Activated T-helper 9 cell treated with anti-CD3 and anti-CD28 coated beads, Interleukin-2, amount 50 U/mL, for 16 hours (primary cell): Measurements from ENCODE around the gene VSTM2B.

Experiments used
- DNase-seq: peaks from one replicate; pipeline ENCODE4 v3.0.0-alpha.2; 2020; ENCODE audit warnings: low read depth

Gene VSTM2B

DNA sequence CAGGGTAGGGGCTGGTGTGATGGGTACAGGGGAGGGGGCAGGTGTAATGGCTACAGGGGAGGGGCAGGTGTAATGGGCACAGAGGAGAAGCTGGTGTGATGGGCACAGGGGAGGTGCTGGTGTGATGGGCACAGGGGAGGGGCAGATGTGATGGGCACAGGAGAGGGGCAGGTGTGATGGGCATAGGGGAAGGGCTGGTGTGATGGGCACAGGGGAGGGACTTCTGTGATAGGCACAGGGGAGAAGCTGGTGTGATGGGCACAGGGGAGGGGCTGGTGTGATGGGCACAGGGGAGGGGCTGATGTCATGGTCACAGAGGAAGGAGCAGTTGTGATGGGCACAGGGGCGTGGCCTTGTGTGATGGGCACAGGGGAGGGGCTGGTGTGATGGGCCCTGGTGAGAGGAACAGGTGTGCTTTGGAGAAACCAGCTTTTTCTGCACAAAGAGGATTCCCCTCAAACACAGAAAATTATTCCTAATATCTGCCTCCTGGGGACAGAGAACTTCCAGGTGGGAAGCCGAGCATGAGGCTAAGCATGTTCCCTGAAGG lies 41.6 kb downstream of the VSTM2B start:
- no peak for DNase-seq

DNA sequence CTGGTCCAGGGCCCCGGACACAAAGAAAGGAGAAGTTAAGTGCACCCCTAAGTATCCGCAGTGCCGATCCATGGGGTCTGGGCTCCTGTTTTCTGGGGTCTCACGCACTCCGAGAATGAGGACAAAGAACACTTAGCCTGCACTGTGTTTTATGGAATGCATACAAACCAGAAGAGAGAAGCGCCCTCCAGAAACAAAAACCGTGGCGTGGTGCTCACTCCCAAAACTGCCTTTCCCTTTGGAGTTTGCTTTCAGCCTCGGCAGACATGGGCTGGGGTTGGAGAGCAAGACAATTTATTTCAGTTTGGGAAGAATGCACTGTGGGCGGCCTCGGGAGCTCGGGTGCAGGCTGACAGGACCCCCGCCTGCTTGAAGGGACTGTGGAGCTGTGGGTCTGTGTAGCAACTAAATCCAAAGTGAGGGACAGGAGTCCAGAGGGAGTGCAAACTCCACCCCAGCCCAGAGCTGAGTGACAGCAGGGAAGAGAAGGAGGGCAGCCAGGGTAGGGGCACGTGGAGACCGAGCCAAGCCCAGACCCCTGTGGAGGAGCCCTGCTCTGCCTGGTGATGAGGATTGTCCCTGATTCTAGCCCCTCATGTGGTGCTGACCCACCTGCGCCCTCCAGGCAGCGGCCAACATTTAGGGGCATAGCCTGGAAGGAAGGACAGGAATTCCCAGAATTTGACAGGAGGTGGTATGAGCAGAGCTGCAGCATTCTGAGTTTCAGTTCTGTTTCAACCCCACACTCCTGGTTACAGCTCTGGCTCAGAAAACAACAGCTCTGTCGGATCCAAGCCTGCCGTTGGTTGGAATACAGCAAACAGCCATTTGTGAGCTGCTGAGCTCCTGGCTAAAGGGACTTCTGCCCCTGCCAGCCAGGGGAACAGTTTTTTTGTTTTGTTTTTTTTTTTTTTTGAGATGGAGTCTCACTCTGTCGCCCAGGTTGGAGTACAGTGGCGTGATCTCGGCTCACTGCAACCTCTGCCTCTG lies 42.5 kb downstream of the VSTM2B start:
- no peak for DNase-seq

DNA sequence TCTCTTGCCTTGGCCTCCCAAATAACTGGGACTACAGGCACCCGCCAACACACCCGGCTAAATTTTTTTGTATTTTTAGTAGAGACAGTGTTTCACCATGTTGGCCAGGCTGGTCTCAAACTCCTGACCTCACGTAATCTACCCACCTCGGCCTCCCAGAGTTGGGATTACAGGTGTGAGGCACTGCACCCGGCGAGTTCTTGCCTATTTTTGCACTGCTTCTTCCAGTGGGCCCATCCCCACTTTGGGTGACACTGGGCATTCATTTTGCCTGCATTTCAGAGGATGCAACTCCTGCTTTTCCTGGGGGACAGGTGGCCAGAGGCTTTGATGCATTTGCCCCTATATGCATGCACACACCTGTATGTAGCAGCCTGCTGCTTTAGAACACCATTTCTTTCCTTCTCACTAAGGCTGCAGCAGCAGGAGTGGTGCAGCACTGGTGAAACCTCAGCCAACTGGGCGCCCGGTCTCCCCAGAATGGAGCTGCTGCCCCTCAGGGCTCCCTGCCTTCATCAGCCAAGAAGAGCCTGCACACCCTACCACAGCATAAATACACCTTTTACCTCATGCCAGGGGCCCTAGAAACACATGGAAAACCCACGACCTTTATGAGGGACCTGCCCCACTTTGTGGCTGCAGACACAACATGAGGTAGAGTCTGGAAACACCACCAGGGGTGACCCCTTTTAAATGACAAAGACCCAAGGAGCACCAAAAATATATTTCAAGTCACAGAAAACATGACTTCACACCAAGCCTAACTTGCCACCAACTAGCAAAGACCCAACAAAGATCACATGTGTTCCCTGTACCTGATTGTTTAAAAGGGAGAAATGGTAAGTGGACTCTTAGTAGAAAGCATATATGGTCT lies 43.5 kb downstream of the VSTM2B start:
- DNase-seq, result no peak

DNA sequence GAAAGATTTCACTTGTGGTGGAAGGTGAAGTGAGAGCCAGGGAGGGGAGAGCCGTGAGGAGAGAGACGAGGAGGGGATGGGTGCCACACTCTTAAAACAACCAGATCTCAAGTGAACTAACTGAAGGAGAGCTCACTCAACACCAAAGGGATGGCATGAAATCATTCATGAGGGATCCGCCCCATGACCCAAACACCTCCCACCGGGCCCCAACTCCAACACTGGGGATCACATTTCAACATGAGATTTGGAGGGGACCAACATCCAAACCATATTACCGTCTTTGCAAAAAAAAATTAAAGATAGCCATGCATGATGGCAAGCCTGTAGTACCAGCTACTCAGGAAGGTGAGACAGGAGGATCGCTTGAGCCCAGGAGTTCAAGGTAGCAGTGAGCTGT lies 45.4 kb downstream of the VSTM2B start:
- no peak for DNase-seq

DNA sequence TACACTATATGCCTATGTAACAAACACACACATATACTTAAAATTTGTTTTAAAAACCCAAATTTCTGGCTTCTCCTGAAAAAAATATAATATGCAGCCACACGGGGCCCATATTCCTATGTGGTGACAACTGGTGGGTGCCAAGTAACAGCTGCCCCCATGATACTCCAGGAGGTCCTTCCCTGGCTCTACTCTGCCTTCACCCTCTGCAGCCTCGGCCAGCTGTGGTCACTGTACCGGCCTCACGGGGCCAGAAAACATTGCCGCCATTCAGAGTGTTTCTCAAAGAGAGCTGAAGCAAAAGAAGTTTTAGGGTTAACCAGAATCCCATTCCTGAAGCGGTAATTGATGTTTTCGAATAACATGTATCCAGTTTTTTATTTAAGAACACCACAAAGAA lies 47.7 kb downstream of the VSTM2B start:
- DNase-seq, result no peak

DNA sequence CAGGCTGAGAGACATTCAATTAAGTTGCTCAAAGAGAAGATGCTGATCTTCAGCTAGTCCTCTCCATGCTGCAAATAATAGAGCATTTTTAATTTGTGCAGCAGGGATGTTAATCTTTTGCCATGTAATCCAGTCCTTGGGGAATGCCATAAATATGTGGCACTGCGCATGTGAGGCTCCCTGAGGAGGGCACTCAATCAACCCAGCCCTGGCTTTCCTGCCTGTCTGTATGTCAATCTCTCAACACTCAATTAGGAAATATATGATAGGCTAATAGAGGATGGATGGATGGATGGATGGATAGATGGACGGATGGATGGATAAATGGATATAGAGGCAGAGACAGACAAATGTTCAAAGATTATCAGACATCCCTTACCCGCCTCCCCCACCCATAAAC lies 48.7 kb downstream of the VSTM2B start:
- no peak for DNase-seq

DNA sequence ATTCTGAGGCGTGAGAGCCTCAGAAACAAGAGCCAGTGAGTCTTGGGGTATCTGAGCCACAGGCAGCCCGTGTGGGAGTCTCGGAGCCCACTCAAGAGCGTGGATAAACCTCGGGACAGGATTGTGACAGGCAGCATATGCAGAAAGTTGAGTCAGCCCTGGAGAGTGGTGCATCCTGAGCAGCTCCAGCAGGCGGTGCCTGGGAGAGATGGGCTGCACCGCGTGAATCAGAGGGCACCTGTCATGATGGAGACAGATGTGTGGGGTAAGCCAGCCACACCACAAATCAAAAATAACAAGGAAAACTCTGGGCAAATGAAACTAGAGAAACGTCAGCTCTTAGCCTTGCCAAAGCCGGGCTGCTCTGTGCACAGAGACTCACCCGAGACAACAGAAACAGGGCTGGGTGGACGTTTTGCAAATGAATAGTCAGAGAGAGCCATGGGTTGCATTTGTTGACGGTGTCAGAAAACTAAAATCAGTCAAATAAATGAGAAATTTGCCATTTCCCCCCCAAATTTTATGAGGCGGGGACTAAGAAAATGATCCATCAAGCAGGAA lies 50.3 kb downstream of the VSTM2B start:
- DNase-seq, result no peak

DNA sequence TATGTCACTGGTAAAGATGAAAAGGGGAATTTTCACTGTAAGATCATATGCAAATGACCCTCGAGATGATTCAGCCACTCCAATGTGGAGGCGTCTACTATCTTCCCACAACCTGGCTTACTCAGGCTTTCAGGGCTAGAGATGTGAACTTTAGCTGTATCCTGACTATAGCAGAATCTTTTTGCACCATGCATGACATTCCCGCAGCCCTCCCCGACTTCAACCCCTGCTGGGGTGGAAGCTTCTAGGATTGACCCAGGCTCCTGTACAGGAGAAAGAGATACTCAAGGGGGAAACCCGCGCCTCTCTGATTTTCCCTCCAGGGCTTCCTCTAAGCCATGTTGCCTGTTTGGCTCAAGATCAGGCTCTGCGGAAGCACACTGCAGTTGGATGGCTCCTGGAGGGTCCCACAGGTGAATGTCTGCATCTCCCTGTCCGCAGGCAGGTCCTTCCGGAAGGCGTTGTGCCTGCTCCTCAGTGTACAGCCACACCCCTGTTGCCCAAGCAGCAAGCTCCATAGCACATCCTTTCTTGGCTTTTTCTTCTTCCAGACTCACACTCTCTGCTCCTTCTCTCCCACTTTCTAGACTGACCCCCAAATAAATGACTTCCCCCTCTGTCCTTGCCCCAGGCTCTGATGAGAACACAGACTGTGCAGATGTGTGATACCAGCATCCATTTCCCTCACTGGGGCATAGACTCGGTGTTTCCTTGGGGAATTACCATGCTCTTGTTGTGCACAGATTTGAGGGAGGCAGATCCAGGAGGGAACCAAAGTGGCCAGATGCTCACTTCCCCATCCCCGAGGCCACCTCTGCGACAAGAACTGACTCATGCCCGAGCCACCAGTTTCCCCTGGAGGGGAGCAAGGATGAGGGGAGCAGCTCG lies 51.2 kb downstream of the VSTM2B start:
- peak; percentile 12 for DNase-seq

DNA sequence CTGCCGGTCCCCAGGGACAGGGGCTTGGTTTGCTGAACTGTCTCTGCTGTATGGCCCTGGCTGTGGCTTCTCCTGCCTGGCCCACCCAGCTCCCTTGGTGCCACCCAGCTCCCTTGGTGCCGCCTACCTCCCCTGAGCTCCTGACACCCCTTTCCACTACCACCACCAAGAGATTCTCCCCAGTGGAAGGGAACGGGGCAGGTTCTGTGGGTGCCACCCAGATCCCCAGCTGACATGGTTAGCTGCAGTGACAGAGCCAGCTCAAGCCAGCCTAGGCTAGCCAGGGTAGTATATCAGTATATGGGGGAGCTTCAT lies 51.8 kb downstream of the VSTM2B start:
- DNase-seq, result no peak

DNA sequence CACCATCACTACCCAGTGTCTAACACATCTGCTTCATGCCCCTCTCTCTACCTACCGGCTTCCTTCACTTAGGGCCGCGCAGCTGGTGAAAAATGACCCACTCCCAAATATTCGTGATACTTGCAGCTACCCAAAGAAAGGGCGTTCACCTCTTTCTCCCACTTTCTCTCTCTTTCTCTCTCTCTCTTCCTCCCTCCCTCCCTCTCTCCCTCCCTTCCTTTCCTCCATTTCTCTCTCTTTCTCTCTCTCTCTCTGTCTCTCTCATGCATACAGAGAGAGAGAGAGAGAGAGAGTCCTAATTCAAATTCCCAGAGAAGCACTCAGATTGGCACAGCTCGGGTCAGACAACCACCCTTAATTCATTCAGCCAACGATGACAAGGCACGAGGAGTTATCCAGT lies 52.6 kb downstream of the VSTM2B start:
- DNase-seq, result no peak

DNA sequence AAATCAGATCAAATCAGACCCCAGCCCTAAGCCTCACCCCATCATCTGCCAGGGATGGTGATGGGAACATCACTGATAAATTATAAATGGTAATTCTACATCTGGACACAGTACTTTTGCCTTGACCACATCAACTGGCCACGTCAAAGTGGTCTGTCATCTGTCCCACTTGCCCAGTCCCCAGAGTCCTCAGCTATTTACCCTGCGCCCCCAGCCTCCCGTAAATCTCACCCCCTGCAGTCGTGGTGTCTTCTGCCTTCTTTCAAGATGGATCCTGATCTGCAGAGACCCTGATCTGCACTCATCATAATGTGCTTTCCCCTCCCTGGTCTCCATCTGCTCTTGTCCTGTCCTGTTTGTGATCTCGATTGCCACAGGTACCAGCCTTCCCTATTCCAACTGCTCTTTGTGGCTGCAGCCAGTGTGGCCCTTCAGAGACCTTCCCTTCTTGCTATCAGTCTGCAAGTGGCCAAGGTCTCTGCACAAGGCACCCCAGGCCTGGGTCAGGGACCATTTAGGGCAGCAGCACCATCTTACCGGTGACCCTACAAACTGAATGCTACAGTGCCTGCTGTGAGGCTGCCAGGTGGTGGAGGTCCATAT lies 53.6 kb downstream of the VSTM2B start:
- DNase-seq, result no peak

DNA sequence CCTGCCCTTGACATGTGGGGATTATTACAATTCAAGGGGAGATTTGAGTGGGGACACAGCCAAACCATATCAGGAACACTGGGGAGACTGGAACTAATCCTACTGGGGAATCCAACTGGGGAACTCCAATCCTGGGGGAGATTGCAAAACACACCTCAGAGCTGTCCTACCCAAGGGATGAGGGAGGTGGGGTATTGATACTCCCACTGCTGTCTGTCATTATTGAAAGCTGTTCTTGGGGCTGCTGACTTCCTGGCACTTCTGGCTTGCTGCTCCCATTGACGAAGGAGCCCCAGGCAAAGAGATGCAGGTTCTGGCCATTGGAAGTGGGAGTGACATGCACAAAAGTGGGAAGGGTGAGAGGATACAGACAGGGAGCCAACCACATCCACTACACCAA lies 55.6 kb downstream of the VSTM2B start:
- no peak for DNase-seq

DNA sequence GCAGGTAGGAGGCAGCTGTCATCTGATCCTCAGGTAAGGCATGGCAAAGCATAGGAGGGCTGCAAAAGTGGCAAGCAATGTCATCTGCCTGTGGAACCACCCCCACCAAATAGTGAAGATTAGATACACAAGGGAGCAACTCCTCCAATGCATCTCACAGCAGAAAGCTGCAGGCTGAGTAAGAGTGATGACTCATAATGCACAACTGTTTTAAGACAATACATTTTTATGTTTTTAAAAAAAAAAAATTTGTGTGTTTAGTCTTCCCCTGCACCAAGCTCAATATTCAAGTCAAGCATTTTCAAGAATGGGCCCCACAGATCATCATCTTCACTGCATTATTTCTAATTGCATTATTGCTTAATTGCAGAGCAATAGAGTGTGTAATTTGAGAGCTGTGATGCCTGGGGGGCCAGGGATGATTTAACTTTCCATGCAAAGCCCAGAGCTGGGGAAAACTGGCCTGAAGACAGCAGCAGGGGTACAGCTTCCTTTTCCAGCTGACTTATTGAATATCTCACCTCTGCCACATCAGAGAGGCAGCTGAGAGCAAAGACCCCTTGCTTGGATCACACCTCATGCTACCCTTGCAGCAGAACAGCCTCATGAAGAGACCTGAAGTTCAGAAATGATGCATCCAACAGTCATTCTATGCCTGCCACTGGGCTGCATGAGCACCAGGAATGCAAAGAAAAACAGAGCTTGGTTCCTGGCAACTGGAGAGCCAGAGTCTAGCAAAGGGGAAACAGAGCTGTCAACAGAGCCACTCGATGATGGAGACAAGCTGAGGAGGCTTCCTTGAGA lies 57.6 kb downstream of the VSTM2B start:
- no peak for DNase-seq

DNA sequence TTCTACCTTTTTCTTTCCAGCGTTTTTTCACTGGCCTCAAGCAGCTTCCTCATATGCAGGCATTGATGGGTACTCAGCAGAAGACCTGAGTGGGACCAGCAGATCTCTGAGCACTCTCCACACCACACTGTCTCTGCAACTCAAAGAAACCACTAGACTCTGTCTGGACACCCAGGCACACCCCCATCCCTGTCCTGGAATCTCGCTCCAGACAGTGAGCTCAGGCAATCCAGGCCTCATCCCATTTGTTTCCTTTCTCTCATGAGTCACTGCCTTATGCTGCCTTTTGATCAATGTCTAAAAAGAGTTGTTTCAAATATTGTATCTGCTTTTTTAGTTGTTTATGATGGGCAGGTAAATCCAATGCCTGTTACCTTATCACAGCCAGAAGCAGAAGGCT lies 60.6 kb downstream of the VSTM2B start:
- no peak for DNase-seq

DNA sequence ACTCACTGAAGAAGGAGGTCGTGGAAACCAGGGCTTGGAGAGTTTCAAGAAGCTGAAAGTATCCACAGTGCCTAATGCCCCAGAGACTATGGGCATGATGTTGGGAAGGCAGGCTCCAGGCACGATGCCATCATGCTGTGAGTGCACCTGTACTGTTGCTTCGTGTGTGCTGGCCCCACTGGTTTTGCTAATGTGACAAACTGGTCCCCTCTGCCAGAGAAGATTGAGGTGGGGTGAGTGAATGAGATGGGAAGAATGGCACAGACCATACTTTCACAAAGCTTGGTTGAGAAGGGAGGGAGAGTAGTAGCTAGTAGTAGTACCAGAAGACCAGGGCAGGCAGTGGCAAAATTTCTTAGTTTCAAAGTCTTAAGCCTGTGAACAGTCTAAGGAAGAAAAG lies 61.3 kb downstream of the VSTM2B start:
- no peak for DNase-seq

DNA sequence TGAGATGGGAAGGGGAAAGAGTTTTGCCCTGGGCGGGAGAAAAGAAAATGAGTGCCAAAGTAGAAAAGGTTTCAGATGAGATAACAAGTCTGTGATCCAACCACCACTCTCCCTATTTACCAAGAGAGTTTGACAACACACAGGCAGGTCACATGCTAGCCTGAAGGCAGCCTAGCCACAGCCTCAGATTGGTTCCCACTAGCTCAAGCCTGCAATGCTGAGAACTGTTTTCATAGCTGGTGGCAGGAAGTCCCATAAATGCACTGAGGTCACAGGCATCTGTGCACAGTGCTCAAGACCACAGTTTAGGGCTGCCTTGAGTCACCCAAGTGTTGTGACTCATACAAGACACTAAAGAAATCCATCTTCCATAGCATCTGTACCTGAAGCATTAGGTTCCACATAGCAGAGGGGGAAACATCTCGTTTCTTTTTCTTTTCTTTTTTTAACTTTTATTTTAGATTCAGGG lies 61.8 kb downstream of the VSTM2B start:
- DNase-seq, result peak; percentile 37

DNA sequence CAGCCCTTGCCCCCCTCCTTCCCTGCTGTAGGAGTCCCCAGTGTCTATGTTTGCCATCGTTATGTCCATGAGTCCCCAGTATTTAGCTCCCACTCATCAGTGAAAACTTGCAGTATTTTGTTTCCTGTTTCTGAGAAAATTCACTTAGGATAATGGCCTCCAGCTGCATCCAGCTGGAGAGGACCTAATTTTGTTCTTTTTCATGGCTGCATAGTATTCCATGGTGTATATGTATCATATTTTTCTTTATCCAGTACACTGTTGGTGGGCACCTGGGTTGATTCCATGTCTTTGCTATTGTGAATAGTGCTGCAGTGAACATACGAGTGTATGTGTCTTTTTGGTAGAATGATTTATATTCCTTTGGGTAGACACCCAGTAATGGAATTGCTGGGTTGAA lies 62.3 kb downstream of the VSTM2B start:
- no peak for DNase-seq

DNA sequence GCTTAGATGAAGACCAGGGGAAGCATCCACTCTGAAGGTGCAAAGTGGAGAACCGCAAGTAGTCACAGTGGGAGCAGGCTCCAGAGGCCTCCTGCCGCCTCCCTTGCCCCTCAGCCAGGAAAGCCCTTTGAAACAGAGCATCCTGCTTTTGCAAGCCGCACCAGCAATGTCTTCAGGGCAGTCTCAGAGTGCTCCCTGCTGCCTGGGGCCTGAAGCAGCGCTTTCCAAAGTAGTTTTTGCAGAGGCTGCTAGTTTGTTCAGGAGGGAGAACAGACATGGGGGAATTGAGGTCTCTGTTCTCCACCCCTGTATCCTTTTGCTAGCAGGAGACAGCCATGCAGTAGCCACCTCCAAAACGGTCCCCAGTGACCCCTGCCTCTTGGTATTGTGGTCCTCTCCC lies 64.5 kb downstream of the VSTM2B start:
- no peak for DNase-seq

DNA sequence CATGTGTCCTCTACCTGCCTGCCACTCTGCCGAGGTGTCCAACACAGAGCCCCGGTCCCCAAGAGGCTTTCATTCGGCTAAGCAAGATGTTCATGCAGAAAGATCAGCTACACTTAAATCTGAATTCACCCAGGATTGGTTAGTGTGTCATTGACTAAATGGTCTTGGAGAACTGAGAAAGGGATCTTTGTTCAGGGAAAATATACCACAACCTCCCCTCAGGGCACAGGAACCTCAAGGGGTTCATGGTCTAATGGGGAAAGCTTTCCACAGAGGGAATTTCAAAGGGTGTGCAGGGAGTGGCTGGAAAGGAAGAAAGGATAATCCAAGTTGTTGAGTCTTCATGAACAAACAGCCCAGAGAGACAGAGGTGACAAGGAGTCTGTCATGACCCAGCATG lies 65.9 kb downstream of the VSTM2B start:
- no peak for DNase-seq

DNA sequence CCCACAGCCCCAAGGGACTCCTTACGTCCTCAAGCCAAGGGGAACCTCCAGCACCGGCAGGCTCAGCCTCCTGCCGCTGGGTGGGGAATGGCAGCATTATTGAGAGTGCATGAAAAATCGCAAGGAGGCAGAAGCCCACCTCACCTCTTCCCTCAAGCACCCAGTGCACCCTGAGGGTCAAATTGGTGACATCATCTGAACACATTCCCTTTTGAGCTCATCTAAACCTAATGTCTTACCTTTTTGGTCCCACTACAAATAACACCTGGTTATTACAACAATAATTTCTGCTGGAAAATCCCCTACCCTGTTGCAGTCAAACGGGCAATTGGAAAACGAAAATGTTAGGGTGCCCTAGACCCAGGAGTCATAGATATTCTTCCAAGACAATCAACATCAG lies 68.1 kb downstream of the VSTM2B start:
- no peak for DNase-seq
